Thoracic aorta (tissue), 2 donors: ENCODE measurements around the gene LRRC36. TPM values are rescaled to one million over a fixed set of nuclear protein-coding genes. Genes with fewer than 3 reads are reported as not detected.

ENCODE experiments used
- ATAC-seq: fragments of 150-250 bp; one replicate; pipeline ENCODE4 v1.8.0; 2017; ENCODE audit warnings: low read depth; ENCODE audit not compliant: insufficient number of reproducible peaks, low FRiP score
- DNase-seq: peaks from one replicate; pipeline ENCODE4 v3.0.0-alpha.2; 2020; ENCODE audit warnings: low spot score
- H3K27ac ChIP-seq, 2 donors: fragments of 200-600 bp; sonication (generic); 1 replicate in 1 of 2; 2 replicates in 1 of 2; pipeline ENCODE4 v1.5.1; 2016; ENCODE audit warnings: mild to moderate bottlenecking in 2 of 2, moderate library complexity in 2 of 2
- H3K27me3 ChIP-seq: fragments of 200-600 bp; sonication (generic); replicated peaks from 2 replicates; pipeline ENCODE4 v1.6.0; 2016; ENCODE audit warnings: mild to moderate bottlenecking; ENCODE audit not compliant: insufficient read depth
- H3K36me3 ChIP-seq: fragments of 200-600 bp; sonication (generic); one replicate; pipeline ENCODE4 v1.5.1; 2016
- H3K4me1 ChIP-seq, 2 donors: fragments of 200-600 bp; sonication (generic); 1 replicate in 1 of 2; 2 replicates in 1 of 2; pipeline versions ENCODE4 v1.5.1 to v1.6.0; 2016; ENCODE audit warnings: low read depth in 2 of 2, mild to moderate bottlenecking in 1 of 2; ENCODE audit not compliant: control insufficient read depth in 1 of 2
- H3K4me3 ChIP-seq: fragments of 200-600 bp; sonication (generic); 2 replicates; pipeline ENCODE4 v1.5.1; 2016; ENCODE audit warnings: mild to moderate bottlenecking
- H3K9me3 ChIP-seq: fragments of 200-600 bp; sonication (generic); 2 replicates; pipeline ENCODE4 v1.5.1; 2016
- CTCF ChIP-seq: fragments of 200-600 bp; sonication (generic); IDR thresholded peaks from one replicate; pipeline ENCODE4 v1.5.1; 2019; ENCODE audit warnings: antibody characterized with exemption
- total RNA-seq, 2 donors: library from RNA; depleted of rRNA; stranded (reverse); fragments of >200 nt; gene quantifications; one replicate each; pipeline versions ENCODE4 v1.1.0 to v1.2.3, GENCODE V29; 2016

The LRRC36 gene
- total RNA-seq, 2 donors from 2014 or later = not detected

GRCh38 chr16:67430977-67431774, 104.6 kb downstream of the LRRC36 start, which contains the start of gene HSD11B2:
Gene HSD11B2, plus strand, starts transcription at chr16:67431121. Its CDS starts 128 bp downstream, at chr16:67431249.
- H3K4me1 ChIP-seq = peaks cover 0 to 14% of the 10 kb centered on the region in 2 donors
- peak; percentile 29 for ATAC-seq
- H3K27ac ChIP-seq = no peak within 1 kb of the TSS
- no peaks in the 10 kb centered on the region for H3K27me3 ChIP-seq
- no peaks in the 10 kb centered on the region for H3K9me3 ChIP-seq
- no peak for TF ChIP-seq CTCF
- H3K36me3 ChIP-seq = no peaks in the 10 kb centered on the region
- peak within 1 kb of the TSS; percentile 66 for H3K4me3 ChIP-seq
- no peak for DNase-seq

- TF ChIP-seq CTCF = no peak
- Histone ChIP-seq H3K27me3 (no peaks in the 10 kb centered on the region), H3K36me3 (no peaks in the 10 kb centered on the region), H3K27ac (no peak overlapping the region), H3K9me3 (no peaks in the 10 kb centered on the region), H3K4me3 (peak overlapping the region; percentile 66), H3K4me1 (peaks cover 0 to 14% of the 10 kb centered on the region in 2 donors)
- ATAC-seq (no peak), DNase-seq (no peak)
These were observed 105.3 kb downstream of the LRRC36 start for GRCh38 chr16:67431775-67432505.

- no peak for DNase-seq
- TF ChIP-seq CTCF = no peak
- no peak for ATAC-seq
- H3K36me3 ChIP-seq = peaks cover 5% of the 10 kb centered on the region
- no peak overlapping the region for H3K4me3 ChIP-seq
- H3K4me1 ChIP-seq = peaks cover 0 to 14% of the 10 kb centered on the region in 2 donors
- H3K9me3 ChIP-seq = no peaks in the 10 kb centered on the region
- no peak overlapping the region for H3K27ac ChIP-seq
- no peaks in the 10 kb centered on the region for H3K27me3 ChIP-seq
These were observed 105.9 kb downstream of the LRRC36 start for GRCh38 chr16:67432506-67432890.

GRCh38 chr16:67433131-67433719, 106.6 kb downstream of the LRRC36 start:
- H3K27ac ChIP-seq = no peak overlapping the region
- TF ChIP-seq CTCF = no peak
- no peaks in the 10 kb centered on the region for H3K27me3 ChIP-seq
- no peak overlapping the region for H3K4me3 ChIP-seq
- no peak for ATAC-seq
- H3K9me3 ChIP-seq = no peaks in the 10 kb centered on the region
- DNase-seq = no peak
- peaks cover 0 to 14% of the 10 kb centered on the region in 2 donors for H3K4me1 ChIP-seq
- peaks cover 12% of the 10 kb centered on the region for H3K36me3 ChIP-seq

Other genes with a start within 250 kb of the LRRC36 start
- 10 to 100 TPM; 15.6 to 27.2 TPM for gene PHAF1, start 216.9 kb upstream of the LRRC36 start, total RNA-seq
- 10 to 100 TPM; 33.5 to 59.6 TPM for gene B3GNT9, start 175.8 kb upstream of the LRRC36 start, total RNA-seq
- gene TRADD, start 166.9 kb upstream of the LRRC36 start, total RNA-seq = 10 to 100 TPM; 18.4 to 52.1 TPM
- 10 to 100 TPM; 25.6 to 40.2 TPM for gene FBXL8, start 166.9 kb upstream of the LRRC36 start, total RNA-seq
- gene HSF4, start 162.1 kb upstream of the LRRC36 start, total RNA-seq = 10 to 100 TPM; 44.1 to 87.5 TPM
- 10 to 100 TPM; 43.5 to 80.8 TPM for gene NOL3, start 156.3 kb upstream of the LRRC36 start, total RNA-seq
- 10 to 100 TPM; 13.7 to 28.4 TPM for gene MATCAP1, start 142.9 kb upstream of the LRRC36 start, total RNA-seq
- gene EXOC3L1, start 136.7 kb upstream of the LRRC36 start, total RNA-seq = 1 to 10 TPM in 1 of 2 donors, under 1 TPM in 1; 0.68 to 1.5 TPM
- gene E2F4, start 134.7 kb upstream of the LRRC36 start, total RNA-seq = 100 to 1,000 TPM in 1 of 2 donors, 10 to 100 TPM in 1; 96.4 to 120 TPM
- gene ELMO3, start 127.7 kb upstream of the LRRC36 start, total RNA-seq = 1 to 10 TPM; 1.4 TPM
- gene TMEM208, start 99.7 kb upstream of the LRRC36 start, total RNA-seq = 10 to 100 TPM; 21.2 to 32.2 TPM
- 10 to 100 TPM; 28.5 to 31.7 TPM for gene FHOD1, start 79.3 kb upstream of the LRRC36 start, total RNA-seq
- gene SLC9A5, start 77.8 kb upstream of the LRRC36 start, total RNA-seq = 1 to 10 TPM; 1.4 to 1.8 TPM
- gene PLEKHG4, start 47.3 kb upstream of the LRRC36 start, total RNA-seq = 10 to 100 TPM in 1 of 2 donors, 1 to 10 TPM in 1; 3.1 to 15.6 TPM
- gene KCTD19, start 74 bp upstream of the LRRC36 start, total RNA-seq = not detected
- 10 to 100 TPM; 12.6 to 34.9 TPM for gene TPPP3, start 66.7 kb downstream of the LRRC36 start, total RNA-seq
- 10 to 100 TPM; 15.0 to 28.7 TPM for gene ZDHHC1, start 89.7 kb downstream of the LRRC36 start, total RNA-seq
- gene HSD11B2, start 104.3 kb downstream of the LRRC36 start, total RNA-seq = not detected
- gene ATP6V0D1, start 154.3 kb downstream of the LRRC36 start, total RNA-seq = 10 to 100 TPM; 68.6 to 72.7 TPM
- not detected for gene AGRP, start 156.7 kb downstream of the LRRC36 start, total RNA-seq
- 100 to 1,000 TPM in 1 of 2 donors, 10 to 100 TPM in 1; 98.0 to 101 TPM for gene RIPOR1, start 202.0 kb downstream of the LRRC36 start, total RNA-seq
- 10 to 100 TPM; 23.0 to 26.7 TPM for gene CTCF, start 235.7 kb downstream of the LRRC36 start, total RNA-seq